Spleen (tissue), 11 donors: Measurements from ENCODE around the gene LSM3. TPM values are rescaled to one million over a fixed set of nuclear protein-coding genes. Genes with fewer than 3 reads are reported as not detected.
"Not testable (repeated sequence)": the region's sequence is repeated elsewhere in the genome, so short reads cannot be mapped to it uniquely, and the experiment has no call there.

ENCODE experiments used
- DNase-seq: peaks from one replicate; pipeline ENCODE4 v3.0.0-alpha.2; 2020
- H3K27ac ChIP-seq, 8 donors: fragments of 200-600 bp; sonication (generic) in 7 of 8; 1 replicate in 4 of 8; 2 replicates in 4 of 8; pipeline versions ENCODE4 v1.5.0 to v1.8.0; 2016 to 2021; ENCODE audit warnings: inconsistent platforms in 4 of 8, mild to moderate bottlenecking in 4 of 8, moderate library complexity in 1 of 8
- H3K27me3 ChIP-seq, 7 donors: fragments of 200-600 bp; sonication (generic) in 6 of 7; replicated peaks in 1 of 7; 1 replicate in 4 of 7; 2 replicates in 3 of 7; pipeline versions ENCODE4 v1.5.0 to v1.8.0; 2016 to 2021; ENCODE audit warnings: inconsistent platforms in 3 of 7, mild to moderate bottlenecking in 1 of 7
- H3K36me3 ChIP-seq, 6 donors: fragments of 200-600 bp; sonication (generic) in 5 of 6; 1 replicate in 4 of 6; 2 replicates in 2 of 6; pipeline versions ENCODE4 v1.5.0 to v1.8.0; 2016 to 2021; ENCODE audit warnings: inconsistent platforms in 2 of 6
- H3K4me1 ChIP-seq, 6 donors: fragments of 200-600 bp; sonication (generic) in 5 of 6; 1 replicate in 3 of 6; 2 replicates in 3 of 6; pipeline versions ENCODE4 v1.5.0 to v1.8.0; 2016 to 2021; ENCODE audit warnings: inconsistent platforms in 3 of 6
- H3K4me3 ChIP-seq, 8 donors: fragments of 200-600 bp; sonication (generic) in 7 of 8; 1 replicate in 4 of 8; 2 replicates in 4 of 8; pipeline versions ENCODE4 v1.5.0 to v1.8.0; 2016 to 2021; ENCODE audit warnings: inconsistent platforms in 4 of 8, mild to moderate bottlenecking in 4 of 8, moderate library complexity in 2 of 8
- H3K9me3 ChIP-seq, 8 donors: fragments of 200-600 bp; sonication (generic) in 7 of 8; 1 replicate in 4 of 8; 2 replicates in 4 of 8; pipeline versions ENCODE4 v1.5.0 to v1.8.0; 2016 to 2021; ENCODE audit warnings: inconsistent platforms in 4 of 8
- CTCF ChIP-seq, 11 experiments: fragments of 200-600 bp in 7 of 11; fragments of 450-650 bp in 4 of 11; sonication (generic) in 4 of 11; IDR thresholded peaks in 8 of 11; conservative IDR thresholded peaks in 3 of 11; 1 replicate in 7 of 11; 2 replicates in 4 of 11; pipeline versions ENCODE4 v1.4.0 to v1.8.0; 2016 to 2021; ENCODE audit warnings: antibody characterized with exemption in 11 of 11, inconsistent platforms in 4 of 11, mild to moderate bottlenecking in 1 of 11
- POLR2A ChIP-seq, 3 donors: fragments of 450-650 bp; IDR thresholded peaks; one replicate each; pipeline ENCODE4 v1.5.1; 2017; ENCODE audit warnings: antibody characterized with exemption in 3 of 3, mild to moderate bottlenecking in 1 of 3
- POLR2AphosphoS5 ChIP-seq, 3 donors: sonication (generic); formaldehyde crosslinking; IDR thresholded peaks; one replicate each; pipeline ENCODE4 v1.5.1; 2017; ENCODE audit warnings: antibody characterized with exemption in 3 of 3
- WGBS, 5 donors: extraction: QIAGEN DNeasy Blood & Tissue Kit in 3 of 5; methylation state at CpG; one replicate each; pipeline versions ENCODE4 v1.1.5 to v1.1.7; 2013 to 2018; 5-methylcytosine and 5-hydroxymethylcytosine counted together
- intact Hi-C: fragments of 100-400 bp; cut with DNase I; formaldehyde crosslinking; loops from one replicate; pipeline ENCODE4 v1.15.0; 2023; ENCODE audit warnings: low total_unique reads
- polyA plus RNA-seq, 3 donors: library from polyadenylated mRNA; stranded (reverse); fragments of 200-250 nt; gene quantifications; one replicate each; pipeline ENCODE4 v1.2.1, GENCODE V29; 2013
- total RNA-seq, 7 donors: library from RNA; depleted of rRNA in 3 of 7; stranded (reverse); fragments of >200 nt in 3 of 7; fragmentation: NEBNext Ultra II Directional in 4 of 7; extraction: Animal tissue kit (Norgen Biotek cat#: 25700) in 4 of 7; gene quantifications; one replicate each; pipeline versions ENCODE4 v1.1.0 to v1.2.1, GENCODE V29; 2016 to 2021
- donor health status: healthy with polysubstance abuse.
- donor health status: DM: no; HTN: no; CAD: no; lungs with moderate emphysema.
- donor health status: DM: no; HTN: no; CAD: no.
- donor health status: Bipolar disorder and iron deficiency.
- donor health status: healthy.
- donor health status: DM: no; HTN: no; CAD: no.
- donor health status: DM: yes; HTN: yes; CAD: no.

LSM3 gene
- total and polyA plus RNA-seq, 10 donors: 7.5 to 15.8 (median 9.7) TPM

DNA sequence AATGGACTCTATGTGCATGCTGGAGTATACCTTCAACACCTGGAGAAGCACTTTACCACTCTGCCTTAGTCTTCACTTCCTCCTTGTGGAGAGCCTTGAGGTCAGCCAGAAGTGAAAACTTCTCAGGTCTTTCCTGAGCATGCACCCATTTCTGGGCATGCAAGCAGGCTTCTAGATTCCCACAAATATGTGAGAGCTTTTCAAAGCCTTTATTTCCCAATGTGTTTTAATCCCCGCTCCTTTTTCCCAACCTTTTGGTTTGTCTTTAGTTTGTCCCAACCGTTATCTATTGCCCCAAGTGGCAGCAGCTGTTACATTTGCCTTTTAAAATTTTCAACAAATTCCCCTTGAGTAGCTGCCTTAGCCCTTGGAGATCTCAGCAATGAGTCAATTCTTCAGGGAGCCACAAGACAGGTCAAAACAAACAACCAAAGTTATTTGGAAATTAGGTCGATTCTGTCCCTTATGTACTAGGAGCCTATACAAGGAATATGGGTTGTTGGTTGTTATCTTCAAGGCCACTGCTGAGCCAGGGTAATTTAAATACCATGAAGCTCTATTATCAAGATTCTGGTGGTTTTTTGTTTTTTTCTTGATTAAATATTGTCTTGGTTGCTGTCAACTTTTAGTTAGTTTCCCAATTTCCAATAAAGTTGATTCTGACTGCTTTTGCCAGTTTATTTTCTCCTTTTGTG is 44.4 kb downstream of the LSM3 start:
- 68 to 92% (median 83%) methylated on average over 3 of the region's 3 CpGs for WGBS, 5 donors
- intact Hi-C loops: no loop called here
- Histone ChIP-seq H3K4me1 (peaks cover 4 to 27% (median 22%) of the 10 kb centered on the region in 6 donors), H3K27ac (no peak overlapping the region), H3K36me3 (no peaks in the 10 kb centered on the region), H3K4me3 (no peak overlapping the region), H3K27me3 (no peaks in the 10 kb centered on the region), H3K9me3 (peaks cover 0 to 32% (median 16%) of the 10 kb centered on the region in 8 donors)
- DNase-seq: no peak
- TF ChIP-seq POLR2A (IDR thresholded peaks at IDR 0.05) (no peak), POLR2AphosphoS5 (IDR thresholded peaks at IDR 0.05) (no peak), CTCF (IDR thresholded peaks at IDR 0.05 in 8 of 11, conservative IDR thresholded peaks at IDR 0.05 in 3 of 11) (no peak)

GRCh38 chr3:14223595-14223994 is 45.0 kb downstream of the LSM3 start:
- Histone ChIP-seq H3K36me3 (no peaks in the 10 kb centered on the region), H3K4me1 (peaks cover 4 to 27% (median 22%) of the 10 kb centered on the region in 6 donors), H3K9me3 (peaks cover 0 to 32% (median 16%) of the 10 kb centered on the region in 8 donors), H3K27ac (no peak overlapping the region), H3K27me3 (no peaks in the 10 kb centered on the region), H3K4me3 (no peak overlapping the region)
- no peak for DNase-seq
- TF ChIP-seq POLR2AphosphoS5 (IDR thresholded peaks at IDR 0.05) (no peak), CTCF (IDR thresholded peaks at IDR 0.05 in 8 of 11, conservative IDR thresholded peaks at IDR 0.05 in 3 of 11) (no peak), POLR2A (IDR thresholded peaks at IDR 0.05) (no peak)
- intact Hi-C loops: no loop called here
- 68 to 87% (median 77%) methylated on average over 1 of the region's 1 CpG for WGBS, 5 donors

DNA sequence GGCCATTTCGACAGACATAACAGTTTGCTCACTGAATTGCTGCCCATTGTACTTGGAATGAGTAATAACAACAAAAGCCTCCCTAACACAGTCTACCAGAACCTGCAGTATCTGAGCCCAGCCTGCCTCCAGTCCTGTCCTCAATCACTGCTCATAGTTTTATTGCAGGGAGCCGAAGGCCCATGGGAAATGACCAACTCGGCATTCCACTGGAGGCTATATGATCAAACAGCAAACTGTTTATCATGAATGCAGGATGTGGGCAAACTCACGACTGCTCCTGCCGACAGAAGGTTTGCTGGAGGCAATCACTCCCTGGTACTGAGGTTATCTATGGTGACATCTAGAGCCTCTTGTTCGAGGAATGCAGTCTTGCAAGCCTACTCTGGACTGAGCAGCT is 46.3 kb downstream of the LSM3 start:
- Histone ChIP-seq H3K9me3 (peaks cover 0 to 26% (median 16%) of the 10 kb centered on the region in 8 donors), H3K27me3 (no peaks in the 10 kb centered on the region), H3K4me1 (peaks cover 4 to 30% (median 22%) of the 10 kb centered on the region in 6 donors), H3K4me3 (no peak overlapping the region), H3K36me3 (no peaks in the 10 kb centered on the region), H3K27ac (peak overlapping the region in 3 of 8 donors; percentile 28 to 55 (median 32))
- WGBS, 5 donors: 55 to 76% (median 69%) methylated on average over 4 to 6 of the region's 6 CpGs
- intact Hi-C loops: no loop called here
- DNase-seq: no peak
- TF ChIP-seq POLR2A (IDR thresholded peaks at IDR 0.05) (no peak), POLR2AphosphoS5 (IDR thresholded peaks at IDR 0.05) (no peak), CTCF (IDR thresholded peaks at IDR 0.05 in 8 of 11, conservative IDR thresholded peaks at IDR 0.05 in 3 of 11) (no peak)

GRCh38 chr3:14225421-14225820 is 46.8 kb downstream of the LSM3 start:
- 38 to 54% (median 45%) methylated on average over 9 of the region's 9 CpGs for WGBS, 5 donors
- no peak for DNase-seq
- Histone ChIP-seq H3K4me1 (peaks cover 4 to 30% (median 22%) of the 10 kb centered on the region in 6 donors), H3K9me3 (peaks cover 0 to 21% (median 15%) of the 10 kb centered on the region in 8 donors), H3K36me3 (no peaks in the 10 kb centered on the region), H3K27ac (peak overlapping the region in 5 of 8 donors; percentile 27 to 55 (median 32)), H3K4me3 (no peak overlapping the region), H3K27me3 (no peaks in the 10 kb centered on the region)
- intact Hi-C loops: no loop called here
- TF ChIP-seq CTCF (IDR thresholded peaks at IDR 0.05 in 8 of 11, conservative IDR thresholded peaks at IDR 0.05 in 3 of 11): no peak
- no peak for TF ChIP-seq POLR2AphosphoS5 (IDR thresholded peaks at IDR 0.05)
- TF ChIP-seq POLR2A (IDR thresholded peaks at IDR 0.05): no peak

GRCh38 chr3:14226351-14226750 is 47.7 kb downstream of the LSM3 start:
- Histone ChIP-seq H3K4me1 (peaks cover 4 to 30% (median 22%) of the 10 kb centered on the region in 6 donors), H3K27ac (peak overlapping the region in 4 of 8 donors; percentile 28 to 55 (median 36)), H3K9me3 (peaks cover 0 to 12% (median 7%) of the 10 kb centered on the region in 8 donors)
- WGBS, 5 donors: 38 to 83% (median 70%) methylated on average over 3 of the region's 3 CpGs
- intact Hi-C loops, H3K36me3 ChIP-seq, H3K4me3 ChIP-seq, DNase-seq, H3K27me3 ChIP-seq: not testable (repeated sequence)
